Measurements from ENCODE around the gene ZNF624. TPM values are rescaled to one million over a fixed set of nuclear protein-coding genes. Genes with fewer than 3 reads are reported as not detected.

The ZNF624 gene
- total RNA-seq, 1 experiment from 2014 or later: 3.8 TPM

DNA sequence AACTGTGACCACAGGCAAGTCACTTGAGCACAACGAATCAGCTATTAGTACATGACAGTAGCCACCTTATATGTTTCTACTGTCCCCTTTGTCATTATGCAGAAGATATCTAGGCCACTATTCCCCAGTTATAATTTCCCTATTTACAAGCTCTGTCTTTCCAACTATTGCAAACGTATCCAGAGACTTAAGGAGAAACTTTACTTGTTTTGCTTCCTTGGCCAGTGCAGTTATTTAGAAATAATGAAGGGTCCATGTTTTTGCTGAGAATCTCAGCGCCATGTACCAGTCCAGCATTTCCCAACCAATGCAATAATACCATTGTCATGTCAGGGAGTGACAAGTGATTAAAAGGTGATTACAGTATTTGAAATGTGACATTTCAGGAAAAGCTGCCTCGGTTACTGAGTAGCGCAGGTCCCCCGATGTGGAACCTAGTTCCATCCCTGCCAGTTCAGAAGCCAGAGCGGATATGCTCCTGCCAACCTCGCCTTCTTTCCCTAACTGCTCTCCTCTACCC, 743 bp downstream of the ZNF624 start:
- Mint-ChIP-seq H3K4me3 (ENCODE audit: unreplicated experiment) (peak overlapping the region; percentile 89), H3K9me3 (ENCODE audit: unreplicated experiment) (no peaks in the 10 kb centered on the region), H3K4me1 (ENCODE audit: insufficient read depth, unreplicated experiment) (peaks cover 6% of the 10 kb centered on the region), H3K27me3 (ENCODE audit: insufficient read depth, unreplicated experiment) (no peaks in the 10 kb centered on the region), H3K36me3 (ENCODE audit: insufficient read depth, unreplicated experiment) (no peaks in the 10 kb centered on the region), H3K27ac (ENCODE audit: low read depth, unreplicated experiment) (peak overlapping the region; percentile 91)
- intact Hi-C loops (cut with micrococcal nuclease): loop anchor here (5.0 kb wide), 1 partner anchor 209 kb away; no protein-coding TSS in a partner anchor
- DNase-seq (ENCODE audit: unreplicated experiment): no peak
- BruUV-seq (replicated peaks): TSS peak; percentile 56
- POLR2A ChIA-PET: interaction anchor here (0.6 to 1.4 kb wide), 11 partner anchors 9 to 438 kb away, joined by 3 to 5 read pairs (median 4); no protein-coding TSS in a partner anchor
- CTCF ChIA-PET: interaction anchor here (0.5 kb wide), 1 partner anchor 290 kb away, joined by 3 read pairs; no protein-coding TSS in a partner anchor
- TF ChIP-seq, protein P1, sequence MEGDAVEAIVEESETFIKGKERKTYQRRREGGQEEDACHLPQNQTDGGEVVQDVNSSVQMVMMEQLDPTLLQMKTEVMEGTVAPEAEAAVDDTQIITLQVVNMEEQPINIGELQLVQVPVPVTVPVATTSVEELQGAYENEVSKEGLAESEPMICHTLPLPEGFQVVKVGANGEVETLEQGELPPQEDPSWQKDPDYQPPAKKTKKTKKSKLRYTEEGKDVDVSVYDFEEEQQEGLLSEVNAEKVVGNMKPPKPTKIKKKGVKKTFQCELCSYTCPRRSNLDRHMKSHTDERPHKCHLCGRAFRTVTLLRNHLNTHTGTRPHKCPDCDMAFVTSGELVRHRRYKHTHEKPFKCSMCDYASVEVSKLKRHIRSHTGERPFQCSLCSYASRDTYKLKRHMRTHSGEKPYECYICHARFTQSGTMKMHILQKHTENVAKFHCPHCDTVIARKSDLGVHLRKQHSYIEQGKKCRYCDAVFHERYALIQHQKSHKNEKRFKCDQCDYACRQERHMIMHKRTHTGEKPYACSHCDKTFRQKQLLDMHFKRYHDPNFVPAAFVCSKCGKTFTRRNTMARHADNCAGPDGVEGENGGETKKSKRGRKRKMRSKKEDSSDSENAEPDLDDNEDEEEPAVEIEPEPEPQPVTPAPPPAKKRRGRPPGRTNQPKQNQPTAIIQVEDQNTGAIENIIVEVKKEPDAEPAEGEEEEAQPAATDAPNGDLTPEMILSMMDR (IDR thresholded peaks at IDR 0.05; ENCODE audit: unreplicated experiment): no peak

DNA sequence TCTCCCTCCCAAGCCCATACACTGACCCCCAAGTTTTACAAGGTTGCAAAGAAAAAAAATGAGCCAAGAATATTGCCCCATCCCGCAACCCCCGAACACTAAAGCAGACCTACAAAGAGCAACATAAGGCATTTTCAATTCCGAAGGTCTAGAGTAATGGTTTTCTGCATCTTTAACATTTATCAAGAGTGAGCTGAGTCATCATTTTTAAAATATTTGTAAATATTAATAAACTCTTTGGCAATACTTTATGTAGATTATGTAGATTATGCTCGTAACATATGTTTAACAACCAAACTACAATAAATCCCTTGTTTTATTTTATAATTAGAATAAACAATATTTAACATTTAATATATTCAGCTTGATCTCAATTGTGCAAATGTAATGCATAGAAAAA, 1.4 kb downstream of the ZNF624 start:
- TF ChIP-seq, protein P1 (IDR thresholded peaks at IDR 0.05; ENCODE audit: unreplicated experiment): no peak
- Mint-ChIP-seq H3K27me3 (ENCODE audit: insufficient read depth, unreplicated experiment) (no peaks in the 10 kb centered on the region), H3K9me3 (ENCODE audit: unreplicated experiment) (no peaks in the 10 kb centered on the region), H3K36me3 (ENCODE audit: insufficient read depth, unreplicated experiment) (no peaks in the 10 kb centered on the region), H3K4me1 (ENCODE audit: insufficient read depth, unreplicated experiment) (peaks cover 6% of the 10 kb centered on the region), H3K4me3 (ENCODE audit: unreplicated experiment) (no peak overlapping the region), H3K27ac (ENCODE audit: low read depth, unreplicated experiment) (no peak overlapping the region)
- no peak for DNase-seq (ENCODE audit: unreplicated experiment)
- ChIA-PET POLR2A (interaction anchor here (0.6 to 1.4 kb wide), 10 partner anchors 8 to 438 kb away, joined by 3 to 5 read pairs (median 3); no protein-coding TSS in a partner anchor), CTCF (interaction anchor here (0.5 to 0.6 kb wide), 2 partner anchors 216 to 289 kb away, joined by 3 read pairs; no protein-coding TSS in a partner anchor)
- intact Hi-C loops (cut with micrococcal nuclease): loop anchor here (5.0 kb wide), 1 partner anchor 210 kb away; no protein-coding TSS in a partner anchor
- BruUV-seq (replicated peaks): no TSS peak

DNA sequence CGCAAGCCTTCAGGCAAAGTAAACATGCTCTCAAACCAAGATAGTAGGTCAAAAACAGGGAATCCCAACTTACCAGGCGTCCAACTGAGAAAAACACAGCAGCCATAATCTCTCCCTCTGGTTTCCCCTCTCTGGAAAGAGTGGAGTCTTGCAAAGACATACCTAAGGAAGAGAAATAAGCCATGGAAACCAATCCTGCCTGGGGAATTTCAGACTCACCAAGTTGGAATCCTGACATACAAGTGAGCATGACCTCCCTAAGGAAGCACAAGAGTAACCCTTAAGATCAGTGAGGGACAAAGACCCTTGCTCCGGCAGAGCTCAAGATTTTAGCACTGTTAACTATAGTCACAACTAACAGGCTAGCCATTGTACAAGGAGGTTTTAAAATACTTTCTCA, 4.1 kb downstream of the ZNF624 start:
- H3K27me3 Mint-ChIP-seq (ENCODE audit: insufficient read depth, unreplicated experiment): no peaks in the 10 kb centered on the region
- no peaks in the 10 kb centered on the region for H3K9me3 Mint-ChIP-seq (ENCODE audit: unreplicated experiment)
- H3K27ac Mint-ChIP-seq (ENCODE audit: low read depth, unreplicated experiment): no peak overlapping the region
- no peaks in the 10 kb centered on the region for H3K36me3 Mint-ChIP-seq (ENCODE audit: insufficient read depth, unreplicated experiment)
- H3K4me3 Mint-ChIP-seq (ENCODE audit: unreplicated experiment): no peak overlapping the region
- intact Hi-C loops (cut with micrococcal nuclease): no loop called here
- TF ChIP-seq, protein P1 (IDR thresholded peaks at IDR 0.05; ENCODE audit: unreplicated experiment): no peak
- no TSS peak for BruUV-seq (replicated peaks)
- ChIA-PET POLR2A (no interaction called here), CTCF (no interaction called here)
- peaks cover 6% of the 10 kb centered on the region for H3K4me1 Mint-ChIP-seq (ENCODE audit: insufficient read depth, unreplicated experiment)
- no peak for DNase-seq (ENCODE audit: unreplicated experiment)

DNA sequence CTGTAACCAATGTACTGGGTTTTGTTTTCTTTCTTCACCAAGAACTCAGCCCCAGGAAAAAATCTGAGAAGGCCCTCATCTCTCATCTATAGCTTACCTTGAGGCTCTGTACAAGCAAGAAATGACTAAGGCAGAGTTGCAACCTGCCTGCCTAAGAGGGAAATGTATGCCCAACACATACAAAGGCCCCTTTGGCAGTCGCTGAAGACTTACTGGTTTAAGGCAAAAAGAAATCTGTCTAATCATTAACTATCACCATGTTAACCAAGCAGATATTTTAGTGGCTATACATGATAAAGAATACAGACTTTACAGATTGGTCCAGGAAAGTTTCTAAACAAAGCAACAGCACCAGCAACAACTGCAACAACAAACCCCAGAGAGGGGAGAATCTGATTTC, 14.2 kb downstream of the ZNF624 start:
- Mint-ChIP-seq H3K9me3 (ENCODE audit: unreplicated experiment) (peaks cover 8% of the 10 kb centered on the region), H3K4me1 (ENCODE audit: insufficient read depth, unreplicated experiment) (no peaks in the 10 kb centered on the region), H3K4me3 (ENCODE audit: unreplicated experiment) (no peak overlapping the region), H3K36me3 (ENCODE audit: insufficient read depth, unreplicated experiment) (peaks cover 19% of the 10 kb centered on the region), H3K27me3 (ENCODE audit: insufficient read depth, unreplicated experiment) (no peaks in the 10 kb centered on the region), H3K27ac (ENCODE audit: low read depth, unreplicated experiment) (no peak overlapping the region)
- ChIA-PET POLR2A (interaction anchor here (1.0 kb wide), 1 partner anchor 11 kb away, joined by 4 read pairs; no protein-coding TSS in a partner anchor), CTCF (interaction anchor here (0.6 kb wide), 1 partner anchor 57 kb away, joined by 3 read pairs; no protein-coding TSS in a partner anchor)
- BruUV-seq (replicated peaks): no TSS peak
- TF ChIP-seq, protein P1 (IDR thresholded peaks at IDR 0.05; ENCODE audit: unreplicated experiment): no peak
- no peak for DNase-seq (ENCODE audit: unreplicated experiment)
- intact Hi-C loops (cut with micrococcal nuclease): no loop called here
